PC-3 (cell line): ENCODE measurements around the gene MRPL41. TPM values are rescaled to one million over a fixed set of nuclear protein-coding genes. Genes with fewer than 3 reads are reported as not detected.

Experiments used
- ATAC-seq: fragments of 200-7000 bp; cut with Tn5 transposase; 2 replicates; pipeline ENCODE4 v1.9.1; 2020; ENCODE audit warnings: mild to moderate bottlenecking, moderate library complexity
- BruUV-seq: library from RNA; stranded (reverse); fragments of 400-500 nt; replicated peaks from 2 replicates; lab custom pipeline; 2021; lab: Mats Ljungman, UMichigan
- CTCF ChIA-PET: fragments of 300-600 bp; sonication (Branson Sonifier 250); formaldehyde crosslinking; loops from one replicate; lab custom pipeline; 2022; ENCODE audit warnings: antibody characterized with exemption; lab: Charles Lee
- POLR2A ChIA-PET: fragments of 300-600 bp; sonication (Branson Sonifier 250); formaldehyde crosslinking; loops from one replicate; lab custom pipeline; 2022; ENCODE audit warnings: antibody characterized with exemption; ENCODE audit not compliant: unreplicated experiment; lab: Charles Lee
- DNase-seq: peaks from one replicate; pipeline ENCODE4 v3.0.0-alpha.2; 2015
- H2AFZ ChIP-seq: fragments of 300-600 bp; sonication (generic); 2 replicates; pipeline ENCODE4 v1.6.0; 2016; ENCODE audit warnings: antibody characterized with exemption, low read length
- H3F3A ChIP-seq: fragments of 300-600 bp; sonication (generic); one replicate; pipeline ENCODE4 v1.6.0; 2017; ENCODE audit warnings: antibody characterized with exemption, low read length, control low read depth, mild to moderate bottlenecking; ENCODE audit not compliant: unreplicated experiment
- H3K27ac ChIP-seq: fragments of 300-600 bp; sonication (generic); 2 replicates; pipeline ENCODE4 v1.5.1; 2016; ENCODE audit warnings: mild to moderate bottlenecking, low read length
- H3K27me3 ChIP-seq: fragments of 300-600 bp; sonication (generic); 2 replicates; pipeline ENCODE4 v1.6.1; 2016; ENCODE audit warnings: low read length, mixed read lengths
- H3K36me3 ChIP-seq: fragments of 300-600 bp; sonication (generic); 2 replicates; pipeline ENCODE4 v1.6.1; 2016; ENCODE audit warnings: low read depth, mixed run types, low read length, mixed read lengths
- H3K4me1 ChIP-seq: fragments of 300-600 bp; sonication (generic); 2 replicates; pipeline ENCODE4 v1.5.1; 2016; ENCODE audit warnings: low read length; ENCODE audit not compliant: insufficient read depth
- H3K4me2 ChIP-seq: fragments of 300-600 bp; sonication (generic); 2 replicates; pipeline ENCODE4 v1.6.0; 2016; ENCODE audit warnings: low read length
- H3K4me3 ChIP-seq: fragments of 300-600 bp; sonication (generic); 2 replicates; pipeline ENCODE4 v1.5.1; 2016; ENCODE audit warnings: mild to moderate bottlenecking, low read length, mixed read lengths
- H3K79me2 ChIP-seq: fragments of 300-600 bp; sonication (generic); 2 replicates; pipeline ENCODE4 v1.6.1; 2017; ENCODE audit warnings: low read length, mixed read lengths
- H3K9ac ChIP-seq: fragments of 300-600 bp; sonication (generic); 2 replicates; pipeline ENCODE4 v1.6.0; 2016; ENCODE audit warnings: mild to moderate bottlenecking, low read length
- H3K9me2 ChIP-seq: fragments of 300-600 bp; sonication (generic); replicated peaks from 2 replicates; pipeline ENCODE4 v1.6.1; 2016; ENCODE audit warnings: mixed run types, low read length, mixed read lengths
- H3K9me3 ChIP-seq: fragments of 300-600 bp; sonication (generic); 2 replicates; pipeline ENCODE4 v1.6.1; 2016; ENCODE audit warnings: low read length, mixed read lengths
- H4K20me1 ChIP-seq: fragments of 300-600 bp; sonication (generic); 2 replicates; pipeline ENCODE4 v1.6.1; 2016; ENCODE audit warnings: low read length, mixed read lengths
- EZH2 ChIP-seq: fragments of 300-600 bp; sonication (generic); IDR thresholded peaks from one replicate; pipeline ENCODE4 v1.6.1; 2017; ENCODE audit warnings: antibody characterized with exemption, mild to moderate bottlenecking, low read length; ENCODE audit not compliant: unreplicated experiment
- EZH2phosphoT487 ChIP-seq: fragments of 300-600 bp; sonication (generic); IDR thresholded peaks from 2 replicates; pipeline ENCODE4 v1.6.1; 2018; ENCODE audit warnings: mild to moderate bottlenecking, antibody characterized with exemption, low read length, borderline replicate concordance
- intact Hi-C: fragments of 100-400 bp; cut with micrococcal nuclease; formaldehyde crosslinking; loops from 2 replicates; pipeline ENCODE4 v1.9.0; 2023
- total RNA-seq: library from RNA; depleted of rRNA; stranded (reverse); fragments of >200 nt; gene quantifications from 2 replicates; pipeline ENCODE4 v1.2.3, GENCODE V29; 2014
- TF ChIP-seq, protein P1 (sequence below): fragments of 300-600 bp; sonication (generic); conservative IDR thresholded peaks from 2 replicates; pipeline ENCODE4 v1.5.1; 2017; ENCODE audit warnings: antibody characterized with exemption, low read depth, mild to moderate bottlenecking, low read length

Gene MRPL41
- total RNA-seq, 1 experiment from 2014 or later: 159 TPM

DNA sequence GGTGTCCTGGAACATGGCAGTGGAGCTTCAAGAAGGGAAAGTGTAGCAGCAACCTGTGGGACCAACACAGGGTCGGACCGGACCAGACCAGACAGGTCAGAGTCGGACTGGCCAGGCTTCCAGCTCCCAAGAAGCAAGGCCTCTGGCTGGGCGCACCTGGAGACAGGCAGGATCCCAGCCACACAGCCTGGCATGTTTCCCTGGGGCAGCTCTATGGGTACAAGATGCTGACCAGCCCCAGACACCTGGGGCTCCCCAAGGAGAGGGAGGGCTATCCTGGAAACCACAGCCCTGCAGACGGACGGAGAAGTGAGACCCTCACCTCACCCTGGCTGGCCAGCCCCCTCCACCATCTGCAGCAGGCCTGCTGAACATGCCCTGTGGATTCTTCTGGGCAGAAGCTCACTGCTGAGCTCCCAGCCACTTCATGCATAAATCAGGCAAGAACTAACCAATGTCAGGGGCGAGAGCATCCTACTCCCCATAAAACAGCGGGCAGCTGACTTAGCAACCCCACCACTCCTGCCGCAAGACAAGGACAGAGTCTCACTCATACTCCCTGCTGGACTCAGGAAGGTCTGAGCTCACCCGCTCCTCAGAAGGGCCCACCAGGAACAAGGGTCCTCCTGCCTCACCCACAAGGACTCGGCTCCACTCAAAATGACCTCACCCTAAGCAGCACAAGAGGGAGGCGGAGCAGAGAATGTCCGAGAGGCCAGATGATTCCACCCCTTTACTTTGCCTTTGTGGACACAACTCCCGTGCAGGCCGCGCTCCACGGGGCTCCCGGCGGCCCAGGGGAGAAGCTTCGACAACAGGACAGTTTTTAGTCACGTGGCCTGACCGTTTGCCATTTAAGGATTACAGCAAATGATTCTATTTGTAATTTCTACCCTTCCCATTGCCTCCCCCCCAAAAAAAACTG is 29.9 kb downstream of the MRPL41 start:
- Histone ChIP-seq H3K4me2 (no peak overlapping the region), H3K9me3 (no peaks in the 10 kb centered on the region), H3K27ac (no peak overlapping the region), H3K9me2 (no peaks in the 10 kb centered on the region), H3K4me3 (no peak overlapping the region), H2AFZ (no peak overlapping the region), H3K4me1 (peaks cover 12% of the 10 kb centered on the region; the same call in 1 of the 2 replicates), H4K20me1 (no peaks in the 10 kb centered on the region), H3F3A (no peaks in the 10 kb centered on the region), H3K27me3 (no peaks in the 10 kb centered on the region), H3K79me2 (peaks cover 20% of the 10 kb centered on the region), H3K9ac (no peak overlapping the region), H3K36me3 (no peaks in the 10 kb centered on the region; the same call in 1 of the 2 replicates)
- ATAC-seq (no peak), DNase-seq (no peak)
- ChIA-PET POLR2A (no interaction called here), CTCF (no interaction called here)
- TF ChIP-seq EZH2 (no peak), EZH2phosphoT487 (no peak)
- TF ChIP-seq, protein P1, sequence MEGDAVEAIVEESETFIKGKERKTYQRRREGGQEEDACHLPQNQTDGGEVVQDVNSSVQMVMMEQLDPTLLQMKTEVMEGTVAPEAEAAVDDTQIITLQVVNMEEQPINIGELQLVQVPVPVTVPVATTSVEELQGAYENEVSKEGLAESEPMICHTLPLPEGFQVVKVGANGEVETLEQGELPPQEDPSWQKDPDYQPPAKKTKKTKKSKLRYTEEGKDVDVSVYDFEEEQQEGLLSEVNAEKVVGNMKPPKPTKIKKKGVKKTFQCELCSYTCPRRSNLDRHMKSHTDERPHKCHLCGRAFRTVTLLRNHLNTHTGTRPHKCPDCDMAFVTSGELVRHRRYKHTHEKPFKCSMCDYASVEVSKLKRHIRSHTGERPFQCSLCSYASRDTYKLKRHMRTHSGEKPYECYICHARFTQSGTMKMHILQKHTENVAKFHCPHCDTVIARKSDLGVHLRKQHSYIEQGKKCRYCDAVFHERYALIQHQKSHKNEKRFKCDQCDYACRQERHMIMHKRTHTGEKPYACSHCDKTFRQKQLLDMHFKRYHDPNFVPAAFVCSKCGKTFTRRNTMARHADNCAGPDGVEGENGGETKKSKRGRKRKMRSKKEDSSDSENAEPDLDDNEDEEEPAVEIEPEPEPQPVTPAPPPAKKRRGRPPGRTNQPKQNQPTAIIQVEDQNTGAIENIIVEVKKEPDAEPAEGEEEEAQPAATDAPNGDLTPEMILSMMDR: no peak
- intact Hi-C loops: no loop called here
- no TSS peak for BruUV-seq

DNA sequence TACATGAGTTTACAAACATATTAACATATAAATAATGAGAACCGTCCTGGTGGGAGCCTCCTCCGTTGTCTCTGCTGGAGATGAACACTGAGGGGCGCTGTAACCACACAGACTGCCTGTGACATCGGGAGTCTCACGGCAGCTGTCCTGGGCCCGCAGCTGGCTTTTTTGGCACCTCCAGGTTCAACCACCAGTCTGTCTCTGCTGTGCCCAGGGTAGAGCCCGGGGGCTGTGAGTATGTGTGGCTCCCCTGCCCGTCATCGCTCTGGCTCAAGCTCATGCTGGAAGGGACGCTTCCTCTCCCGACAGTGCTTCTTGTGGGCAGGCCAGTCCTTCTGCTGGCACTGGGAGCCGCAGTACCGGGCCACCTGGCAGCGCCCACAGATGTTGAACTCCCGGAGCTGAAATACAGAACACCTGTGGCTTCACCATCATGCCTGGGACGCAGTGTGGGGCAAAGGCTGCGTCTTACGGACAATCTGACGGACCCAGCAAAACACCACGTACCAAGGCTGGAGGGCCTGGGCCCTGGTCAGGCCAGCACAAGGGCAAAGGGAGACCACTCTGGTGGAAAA is 30.7 kb downstream of the MRPL41 start:
- ATAC-seq: no peak
- Histone ChIP-seq H3F3A (no peaks in the 10 kb centered on the region), H4K20me1 (no peaks in the 10 kb centered on the region), H2AFZ (no peak overlapping the region), H3K36me3 (no peaks in the 10 kb centered on the region; the same call in 1 of the 2 replicates), H3K9me3 (no peaks in the 10 kb centered on the region), H3K79me2 (peaks cover 13% of the 10 kb centered on the region), H3K27ac (no peak overlapping the region), H3K4me1 (peaks cover 7% of the 10 kb centered on the region; the same call in 1 of the 2 replicates), H3K27me3 (no peaks in the 10 kb centered on the region), H3K9ac (no peak overlapping the region), H3K4me2 (no peak overlapping the region), H3K4me3 (no peak overlapping the region), H3K9me2 (no peaks in the 10 kb centered on the region)
- CTCF ChIA-PET: no interaction called here
- TF ChIP-seq, protein P1: peak; percentile 51
- no peak for TF ChIP-seq EZH2phosphoT487
- POLR2A ChIA-PET: no interaction called here
- BruUV-seq: no TSS peak
- no peak for DNase-seq
- intact Hi-C loops: no loop called here
